HG03103 (cell line): Measurements from ENCODE around the gene TMEM243.
"Not testable (repeated sequence)": the region's sequence is repeated elsewhere in the genome, so short reads cannot be mapped to it uniquely, and the experiment has no call there.

ENCODE experiments used
- ATAC-seq: cut with Tn5 transposase; IDR thresholded peaks from one replicate; pipeline ENCODE4 v1.9.1; 2021; ENCODE audit warnings: low read depth; ENCODE audit not compliant: unreplicated experiment

The TMEM243 gene

DNA sequence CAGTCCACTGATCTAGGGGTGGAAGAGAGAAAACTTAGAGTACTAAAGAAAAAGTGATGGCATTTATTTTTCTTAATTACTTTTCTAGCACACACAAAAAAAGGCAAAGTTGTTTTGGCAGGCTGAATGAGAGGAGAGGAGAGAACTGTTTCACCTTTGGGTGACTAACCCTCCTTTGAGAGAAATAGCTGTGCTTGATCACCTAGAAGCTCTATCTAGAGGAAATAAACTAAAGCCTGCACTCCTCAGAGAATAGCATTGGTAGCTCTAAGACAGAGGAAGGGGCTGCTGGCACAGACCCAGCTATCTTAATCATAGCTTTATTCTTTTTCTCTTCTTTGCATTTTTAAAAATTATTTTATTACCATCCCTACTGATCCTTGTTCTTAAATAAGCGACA is 6.3 kb downstream of the TMEM243 start:
- no peak for ATAC-seq

DNA sequence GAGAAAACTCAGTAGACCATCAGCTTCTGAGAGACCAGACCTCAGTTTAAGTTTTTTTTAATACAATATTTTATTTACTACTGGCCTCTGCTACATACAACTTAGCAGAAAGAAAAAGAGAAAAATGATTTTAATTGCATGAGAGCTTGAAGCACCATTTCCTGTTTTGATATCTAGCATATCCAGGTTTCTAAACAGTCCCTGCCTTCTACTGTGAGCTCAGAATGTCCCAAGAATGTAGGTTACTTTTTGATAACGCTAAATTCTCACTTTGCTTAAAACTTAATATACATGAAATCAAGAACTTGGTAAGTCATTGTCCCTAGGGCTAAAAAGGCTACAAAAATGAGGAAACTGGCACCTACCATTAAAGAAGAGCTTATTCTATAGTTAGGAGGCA is 7.0 kb downstream of the TMEM243 start:
- ATAC-seq = no peak

DNA sequence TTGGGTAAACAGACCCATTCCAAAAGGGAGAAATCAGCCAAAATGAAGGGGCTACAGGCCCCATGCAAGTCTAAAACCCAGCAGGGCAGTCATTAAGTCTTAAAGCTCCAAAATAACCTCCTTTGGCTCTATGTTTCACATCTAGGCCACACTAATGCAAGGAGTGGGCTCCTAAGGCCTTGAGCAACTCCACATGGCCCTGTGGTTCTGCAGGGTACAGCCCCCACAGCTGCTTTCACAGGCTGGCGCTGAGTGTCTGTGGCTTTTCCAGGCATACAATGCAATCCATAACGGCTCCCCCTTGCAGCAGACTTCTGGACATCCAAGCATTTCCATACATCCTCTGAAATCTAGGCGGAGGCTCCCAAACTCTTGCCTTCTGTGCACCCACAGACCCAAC is 9.0 kb downstream of the TMEM243 start:
- ATAC-seq = no peak

DNA sequence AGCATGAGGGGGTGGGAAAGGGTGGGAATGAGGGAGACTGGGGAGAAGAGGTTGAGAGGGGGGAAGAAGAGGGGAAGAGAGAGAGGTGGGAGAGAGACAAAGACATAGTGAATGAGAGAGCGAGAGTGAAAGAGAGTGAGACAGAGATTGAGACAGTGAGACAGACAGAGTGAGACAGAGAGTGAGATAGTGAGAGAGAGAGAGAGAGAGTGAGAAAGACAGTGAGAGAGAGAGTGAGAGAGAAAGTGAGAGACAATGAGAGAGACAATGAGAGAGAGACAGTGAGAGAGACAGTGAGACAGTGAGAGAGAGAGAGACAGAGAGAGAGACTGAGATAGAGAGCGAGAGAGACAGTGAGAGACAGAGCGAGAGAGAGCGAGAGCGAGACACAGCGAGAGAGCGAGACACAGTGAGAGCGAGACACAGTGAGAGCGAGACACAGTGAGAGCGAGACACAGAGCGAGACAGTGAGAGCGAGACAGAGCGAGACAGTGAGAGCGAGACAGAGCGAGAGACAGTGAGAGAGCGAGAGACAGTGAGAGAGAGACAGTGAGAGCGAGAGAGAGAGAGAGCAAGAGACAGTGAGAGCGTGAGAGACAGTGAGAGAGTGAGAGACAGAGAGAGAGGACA is 10.1 kb downstream of the TMEM243 start:
- no peak for ATAC-seq

DNA sequence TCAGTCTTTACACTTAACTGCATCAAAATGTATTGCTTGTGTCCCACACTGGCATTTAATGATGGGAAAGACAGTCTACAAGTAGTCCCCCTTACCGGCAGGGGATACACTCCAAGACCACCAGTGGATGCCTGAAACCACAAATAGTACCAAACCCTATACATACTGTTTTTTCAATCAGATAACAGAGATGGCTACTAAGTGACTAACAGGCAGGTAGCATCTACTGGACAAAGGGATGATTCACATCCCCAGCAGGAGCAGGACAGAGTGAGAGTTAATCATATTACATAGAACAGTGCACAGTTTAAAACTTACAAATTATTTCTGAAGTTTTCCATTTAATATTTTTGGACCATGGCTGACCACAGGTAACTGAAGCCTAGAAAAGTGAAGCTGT is 13.2 kb downstream of the TMEM243 start:
- ATAC-seq = no peak

DNA sequence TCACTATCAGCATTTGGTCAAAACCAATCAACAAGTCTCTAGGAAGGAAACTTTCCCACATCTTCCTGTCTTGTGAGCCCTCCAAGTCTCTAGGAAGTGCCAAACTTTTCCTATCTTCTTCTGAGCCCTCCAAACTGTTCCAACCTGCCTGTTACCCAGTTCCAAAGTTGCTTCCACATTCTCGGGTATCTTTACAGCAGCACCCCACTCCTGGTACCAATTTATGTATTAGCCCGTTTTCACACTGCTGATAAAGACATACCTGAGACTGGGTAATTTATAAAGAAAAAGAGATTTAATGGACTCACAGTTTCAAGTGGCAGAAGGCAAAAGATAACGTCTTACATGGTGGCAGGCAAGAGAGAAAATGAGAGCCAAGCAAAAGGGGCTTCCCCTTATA is 13.8 kb downstream of the TMEM243 start:
- not testable (repeated sequence) for ATAC-seq

DNA sequence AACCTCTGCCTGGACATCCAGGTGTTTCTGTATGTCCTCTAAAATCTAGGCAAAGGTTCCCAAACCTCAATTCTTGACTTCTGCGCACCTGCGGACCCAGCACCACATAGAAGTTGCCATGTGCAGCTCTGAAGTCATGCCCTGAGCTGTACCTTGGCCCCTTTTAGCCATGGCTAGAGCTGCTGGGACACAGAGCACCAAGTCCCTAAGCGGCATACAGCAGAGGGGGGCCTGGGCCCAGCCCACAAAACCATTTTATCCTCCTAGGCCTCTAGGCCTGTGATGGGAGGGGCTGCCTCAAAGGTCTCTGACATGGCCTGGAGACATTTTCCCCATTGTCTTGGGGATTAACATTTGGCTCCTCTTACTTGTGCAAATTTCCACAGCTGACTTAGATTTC is 14.6 kb downstream of the TMEM243 start:
- ATAC-seq = no peak

DNA sequence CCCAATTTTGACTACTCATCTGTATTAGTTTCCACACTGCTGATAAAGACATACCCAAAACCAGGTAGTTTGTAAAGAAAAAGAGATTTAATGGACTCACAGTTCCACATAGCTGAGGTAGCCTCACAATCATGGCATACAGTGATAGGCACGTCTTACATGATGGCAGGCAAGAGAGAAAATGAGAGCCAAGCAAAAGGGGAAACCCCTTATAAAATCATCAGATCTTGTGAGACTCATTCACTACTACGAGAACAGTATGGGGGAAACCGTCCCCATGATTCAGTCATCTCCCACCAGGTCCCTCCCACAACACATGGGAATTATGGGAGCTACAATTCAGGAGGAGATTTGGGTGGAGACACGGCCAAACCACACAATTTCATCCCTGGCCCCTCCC is 15.6 kb downstream of the TMEM243 start:
- ATAC-seq = not testable (repeated sequence)

DNA sequence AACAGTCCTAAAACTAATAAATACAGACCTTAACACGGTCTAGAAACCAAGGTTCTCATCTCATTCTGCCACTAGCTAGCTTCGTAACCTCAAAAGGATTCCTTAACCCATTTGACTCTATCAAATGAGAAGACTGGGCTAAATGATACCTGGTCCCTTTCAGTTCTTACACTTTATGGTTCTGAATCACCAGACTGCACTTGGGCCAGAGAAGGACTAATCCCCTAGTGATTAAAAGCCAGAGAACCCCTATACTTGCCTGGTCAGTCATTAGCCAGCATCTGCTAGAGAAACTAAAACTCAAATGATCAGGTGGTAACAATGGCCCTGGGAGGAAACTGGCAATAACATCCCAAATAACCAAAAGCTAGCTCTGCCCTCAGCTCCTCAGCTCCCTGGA is 16.8 kb downstream of the TMEM243 start:
- no peak for ATAC-seq

DNA sequence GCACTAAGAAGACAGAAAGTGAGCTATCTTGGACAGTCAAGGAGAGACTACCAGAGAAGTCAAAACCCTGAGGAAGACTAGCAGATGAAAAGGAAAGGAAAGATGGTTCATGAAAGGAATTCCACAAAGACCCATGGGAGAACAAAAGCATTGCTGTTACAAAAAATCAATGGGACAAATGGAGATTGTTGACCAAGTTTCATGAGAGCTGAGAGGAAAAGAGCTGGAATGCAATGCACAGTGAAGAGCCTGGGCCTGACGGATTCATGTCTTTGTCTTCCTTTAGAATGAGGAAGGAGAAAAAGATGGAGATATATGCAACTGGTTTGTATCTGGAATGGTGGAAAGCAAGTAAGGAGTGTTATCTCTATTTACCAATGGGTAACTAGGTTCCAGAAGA is 17.3 kb downstream of the TMEM243 start:
- ATAC-seq = no peak

DNA sequence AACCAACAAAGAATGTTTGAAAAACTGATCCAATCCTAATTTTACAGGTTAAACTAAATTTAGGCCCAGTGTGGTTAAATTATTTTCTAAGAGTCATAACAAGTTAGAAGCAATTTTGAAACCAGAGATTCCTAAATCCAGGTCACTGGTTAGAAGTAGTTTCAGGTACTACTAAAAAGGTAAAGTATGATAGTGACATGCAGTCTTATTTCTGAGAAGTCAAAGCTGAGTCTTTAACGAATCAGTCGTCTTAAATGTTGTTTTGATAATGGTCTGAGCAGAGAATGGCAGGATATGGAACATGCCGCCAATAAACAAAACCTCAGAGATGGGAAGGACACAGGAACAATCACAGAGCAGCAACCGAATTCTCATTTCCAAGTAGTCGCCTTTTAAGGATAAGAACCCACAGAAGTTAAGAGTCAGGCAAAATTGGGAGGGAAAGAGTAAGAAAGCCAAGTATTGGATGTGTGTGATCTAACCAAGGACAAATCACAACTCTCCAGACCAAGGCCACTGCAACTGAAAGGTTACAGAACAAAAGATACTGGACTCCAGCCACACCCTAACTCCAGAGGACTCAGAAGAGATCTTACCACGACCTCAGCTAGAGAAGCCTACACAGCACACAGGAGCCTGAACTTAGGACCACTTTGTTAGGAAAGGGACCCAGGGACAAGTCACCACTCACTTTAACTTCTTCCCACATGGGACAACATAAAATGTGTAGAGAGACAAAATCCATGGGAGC is 19.7 kb downstream of the TMEM243 start:
- no peak for ATAC-seq

DNA sequence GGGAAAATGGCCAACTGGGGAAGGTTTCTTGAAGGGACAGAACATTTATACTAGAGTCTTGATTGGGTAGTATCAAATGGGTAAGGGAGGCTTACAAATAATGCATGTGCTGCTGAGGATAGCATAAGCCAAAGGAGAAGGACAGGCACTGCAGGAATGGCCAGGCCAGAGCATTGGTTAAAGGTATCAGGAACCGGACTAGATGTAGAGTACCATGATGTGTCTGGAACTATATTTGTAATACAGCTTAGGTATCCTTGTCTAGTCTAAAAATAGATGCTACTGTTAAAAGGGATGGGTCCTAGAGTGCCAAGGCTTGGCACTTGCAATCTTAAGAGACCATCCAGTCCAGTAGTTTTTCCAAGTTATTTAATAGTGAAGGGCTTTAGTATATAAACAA is 20.3 kb downstream of the TMEM243 start:
- ATAC-seq = no peak

DNA sequence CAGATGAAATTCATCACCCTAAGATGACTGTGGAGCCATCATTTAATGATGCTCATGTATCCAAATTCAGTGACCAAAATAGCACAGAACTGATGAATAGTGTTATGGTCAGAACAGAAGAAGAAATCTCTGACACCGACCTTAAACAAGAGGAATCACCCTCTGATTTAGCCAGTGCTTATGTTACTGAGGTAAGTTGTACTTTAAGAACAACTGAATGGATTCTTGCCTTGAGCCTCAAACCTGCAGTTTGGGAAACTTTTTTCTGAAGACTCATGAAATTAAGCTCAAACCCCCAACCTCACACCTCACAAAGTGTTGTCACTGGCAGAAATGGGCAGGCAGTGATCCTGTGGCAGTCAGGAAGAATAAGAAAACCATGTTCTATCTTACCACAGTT is 25.6 kb downstream of the TMEM243 start:
- no peak for ATAC-seq

DNA sequence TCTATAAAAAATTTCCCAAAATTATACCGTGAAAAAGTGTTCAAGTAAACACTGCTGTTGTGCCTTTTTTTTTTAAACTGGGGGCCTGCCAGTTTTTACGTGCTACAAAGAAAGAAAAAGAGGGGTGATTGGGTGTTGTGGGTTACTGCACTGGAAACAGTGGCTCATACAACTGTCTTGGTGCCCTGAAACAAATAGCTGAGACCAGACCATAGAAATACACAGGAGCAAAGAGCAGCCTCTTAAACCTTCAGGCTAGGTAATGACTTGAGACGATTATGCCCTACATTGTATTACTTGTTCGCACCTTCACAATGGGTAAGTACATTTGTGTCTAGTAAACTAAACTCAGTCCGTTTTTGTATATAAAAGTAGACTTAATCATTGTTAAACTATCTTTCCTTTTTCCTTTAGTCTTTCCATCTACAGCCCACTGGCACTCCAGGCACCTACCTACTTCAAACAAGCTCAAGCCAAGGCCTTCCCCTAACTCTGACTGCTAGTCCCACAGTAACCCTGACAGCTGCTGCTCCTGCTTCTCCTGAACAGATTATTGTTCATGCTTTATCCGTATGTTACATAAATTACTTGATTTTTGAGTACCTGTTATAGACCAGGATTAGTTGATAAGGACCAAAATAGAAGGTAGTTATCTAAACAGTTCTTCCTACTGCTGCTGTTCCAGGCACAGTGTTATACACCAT is 26.6 kb downstream of the TMEM243 start:
- no peak for ATAC-seq

DNA sequence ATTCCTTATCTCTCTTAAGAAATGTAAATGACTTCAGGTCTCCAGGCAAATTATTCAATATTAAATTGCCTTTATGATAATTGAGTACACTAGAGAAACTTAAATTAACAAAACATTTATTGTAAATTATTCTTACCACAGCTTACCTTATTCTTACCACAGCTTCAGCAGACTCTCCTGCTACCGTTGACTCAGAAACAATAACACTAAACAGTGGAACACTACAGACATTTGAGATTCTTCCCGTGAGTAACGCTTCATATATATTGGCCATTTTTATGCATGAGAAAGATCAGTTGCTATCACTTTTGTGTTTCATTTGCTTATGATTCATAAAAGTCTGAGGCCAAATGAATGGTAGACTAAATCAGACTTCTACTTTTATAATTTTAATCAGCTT is 28.7 kb downstream of the TMEM243 start:
- ATAC-seq = no peak

DNA sequence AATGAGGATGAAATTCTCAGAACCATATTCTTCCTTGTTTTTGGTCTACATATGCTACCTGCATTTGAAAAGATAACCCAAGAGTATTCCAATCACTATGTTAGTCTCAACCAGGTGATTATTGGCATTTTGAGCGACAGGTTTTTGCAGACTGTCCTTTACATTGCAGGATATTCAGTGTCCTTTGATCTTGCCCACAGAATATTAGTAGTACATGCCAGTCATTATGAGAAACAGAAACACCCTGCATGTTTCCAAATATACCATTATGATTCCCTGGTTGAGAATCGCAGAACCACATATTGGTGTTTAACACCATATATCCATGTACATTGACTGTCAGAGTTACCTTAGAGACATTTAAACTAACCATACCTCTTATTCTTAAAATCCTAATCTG is 30.6 kb downstream of the TMEM243 start:
- ATAC-seq = no peak

DNA sequence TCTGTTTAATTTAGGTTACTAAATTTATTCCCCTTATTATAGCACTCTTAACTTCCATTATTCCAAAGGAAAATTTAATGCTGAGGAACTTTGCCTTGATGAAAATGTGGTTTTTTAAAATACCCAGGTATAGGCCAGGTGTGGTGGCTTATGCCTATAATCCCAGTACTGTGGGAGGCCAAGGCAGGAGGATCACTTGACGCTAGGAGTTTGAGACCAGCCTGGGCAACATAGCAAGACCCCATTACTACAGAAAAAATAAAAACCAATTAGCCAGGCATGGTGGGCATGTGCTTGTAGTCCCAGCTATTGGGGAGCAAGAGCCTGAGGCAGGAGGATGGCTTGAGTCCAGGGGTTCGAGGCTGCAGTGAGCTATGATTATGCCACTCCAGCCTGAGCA is 32.4 kb downstream of the TMEM243 start:
- ATAC-seq = no peak

DNA sequence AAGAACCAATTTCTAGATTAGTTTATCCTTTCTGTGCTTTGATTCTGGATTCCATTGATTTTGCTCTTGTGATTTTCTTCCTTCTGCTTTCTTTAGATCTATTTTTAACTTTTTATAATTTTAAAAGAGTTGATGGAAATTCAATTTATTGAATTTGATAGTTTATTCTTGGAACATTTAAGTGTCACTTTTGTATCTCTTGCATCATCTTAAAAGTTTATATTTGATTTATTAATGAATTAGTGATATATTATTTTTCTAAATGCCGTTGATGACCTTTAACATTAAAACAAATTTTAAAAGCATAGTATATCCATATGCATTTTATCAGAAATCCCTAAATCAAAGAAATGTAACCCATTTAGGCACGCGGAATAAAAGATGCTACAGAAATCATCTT is 40.4 kb downstream of the TMEM243 start:
- no peak for ATAC-seq

DNA sequence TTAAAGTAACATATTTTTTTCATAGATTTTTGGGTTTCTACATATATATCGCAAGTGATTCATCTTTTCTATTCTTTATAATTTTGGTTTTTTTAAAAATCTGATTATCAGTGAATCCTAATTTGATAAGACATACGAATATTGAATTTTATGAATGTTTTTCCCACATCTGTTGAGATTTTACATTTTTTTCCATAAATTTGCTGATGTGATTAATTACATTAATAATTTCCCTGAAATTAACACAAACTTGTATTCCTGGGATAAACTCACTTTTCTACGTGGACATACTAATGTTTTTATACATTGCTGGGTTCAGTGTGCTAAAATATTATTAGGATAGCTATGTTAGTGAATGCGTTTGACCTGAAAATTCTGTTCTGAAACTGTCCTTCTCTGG is 41.2 kb downstream of the TMEM243 start:
- no peak for ATAC-seq

DNA sequence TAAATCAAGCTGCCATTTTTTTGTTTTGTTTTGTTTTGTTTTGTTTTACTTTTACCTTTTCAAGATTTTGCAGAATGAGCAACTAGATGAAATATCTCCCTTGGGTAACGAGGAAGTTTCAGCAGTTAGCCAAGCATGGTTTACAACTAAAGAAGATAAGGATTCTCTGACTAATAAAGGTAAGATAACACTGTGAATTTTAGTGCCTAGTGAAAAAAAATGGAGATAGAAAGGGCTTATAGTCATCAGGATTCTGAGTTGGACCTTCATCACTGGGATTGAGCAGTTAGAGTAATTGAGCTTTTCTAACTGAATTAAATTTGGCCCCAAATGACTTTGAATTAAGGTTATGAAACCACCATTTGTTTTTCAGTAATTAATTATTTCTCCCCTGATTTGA is 46.1 kb downstream of the TMEM243 start:
- ATAC-seq = no peak

DNA sequence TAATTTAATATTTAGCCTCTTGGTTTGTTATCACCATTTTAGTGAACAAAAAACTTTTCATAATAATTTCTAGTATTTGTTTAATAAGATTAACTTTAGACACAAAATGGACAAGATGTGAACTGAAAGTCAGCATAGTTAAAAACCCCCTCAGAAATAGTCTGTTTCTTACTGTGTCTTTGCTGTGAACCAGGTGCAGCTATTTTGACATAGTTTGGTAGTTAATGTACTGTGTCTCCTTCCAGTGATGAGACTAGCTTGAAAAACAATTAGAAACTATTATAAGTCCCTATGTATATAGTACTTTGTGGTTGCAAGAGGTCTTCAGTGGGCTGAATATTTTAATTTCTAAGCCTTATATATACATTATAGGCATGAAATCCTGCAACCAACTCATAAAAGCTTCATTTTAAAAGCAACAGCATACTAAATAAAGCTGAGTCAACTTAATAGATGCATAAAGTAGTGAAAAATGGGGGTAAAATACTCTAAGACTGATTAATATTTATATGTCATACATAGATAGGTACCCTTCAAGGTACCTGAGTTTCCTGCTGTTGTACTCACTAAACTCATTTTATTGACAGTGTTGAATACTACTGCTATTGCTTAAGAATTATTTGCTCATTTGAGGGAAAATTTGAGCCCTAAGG is 48.1 kb downstream of the TMEM243 start:
- no peak for ATAC-seq
